Activated CD4-positive, alpha-beta T cell treated with anti-CD3 and anti-CD28 coated beads for 1 hour (primary cell): ENCODE measurements around the gene MFSD6.

Source experiments
- DNase-seq: peaks from one replicate; pipeline ENCODE4 v3.0.0-alpha.2; 2020

MFSD6 gene

DNA sequence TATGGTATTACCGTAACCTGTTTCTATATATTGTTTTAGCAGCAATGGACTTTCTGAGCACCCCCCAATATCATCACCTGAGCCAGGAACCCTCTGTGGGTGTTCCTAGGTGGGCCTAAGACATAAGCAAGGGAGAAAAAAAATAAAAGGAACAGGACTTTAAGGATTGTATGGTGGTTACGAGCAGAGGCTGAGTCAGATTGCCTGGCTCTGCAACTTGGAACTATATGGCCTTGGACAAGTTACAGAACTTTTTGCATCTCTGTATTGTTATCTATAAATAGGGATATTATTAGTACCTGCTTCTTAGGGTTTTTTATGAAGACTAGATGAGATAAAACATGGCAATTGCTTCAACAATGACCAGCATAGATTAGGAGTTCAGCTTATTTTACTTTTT is 34.9 kb downstream of the MFSD6 start:
- DNase-seq = no peak

DNA sequence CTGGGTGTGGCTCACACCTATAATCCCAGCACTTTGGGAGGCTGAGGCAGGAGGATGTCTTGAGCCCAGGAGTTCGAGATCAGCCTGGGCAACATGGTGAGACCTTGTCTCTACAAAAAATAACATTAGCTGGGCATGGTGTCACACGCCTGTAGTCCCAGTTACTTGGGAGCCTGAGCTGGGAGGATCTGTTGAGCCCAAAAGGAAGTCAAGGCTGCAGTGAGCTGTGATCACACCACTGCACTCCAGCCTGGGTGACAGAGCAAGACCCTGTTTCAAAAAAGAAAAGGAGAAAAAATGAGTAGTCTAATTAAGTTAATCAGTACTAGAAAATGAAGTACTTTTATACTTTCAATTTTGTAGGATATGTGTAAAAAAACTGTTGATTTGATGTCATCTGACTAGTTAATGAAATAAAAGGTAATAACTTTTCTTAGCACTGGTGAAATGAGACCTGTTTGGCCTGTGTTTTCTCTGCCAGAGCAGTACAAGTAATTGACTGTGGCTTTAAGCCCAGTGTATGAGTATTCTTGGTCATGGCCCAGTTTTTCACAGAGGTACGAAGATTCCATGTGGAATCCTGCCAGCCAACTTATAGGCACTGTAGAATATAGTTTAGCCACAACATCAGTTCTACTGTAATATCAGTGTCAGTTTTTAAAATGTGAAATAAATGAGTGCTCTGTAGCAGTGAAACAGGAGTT is 35.8 kb downstream of the MFSD6 start:
- no peak for DNase-seq

GRCh38 chr2:190444976-190445375 is 36.8 kb downstream of the MFSD6 start:
- DNase-seq = no peak

DNA sequence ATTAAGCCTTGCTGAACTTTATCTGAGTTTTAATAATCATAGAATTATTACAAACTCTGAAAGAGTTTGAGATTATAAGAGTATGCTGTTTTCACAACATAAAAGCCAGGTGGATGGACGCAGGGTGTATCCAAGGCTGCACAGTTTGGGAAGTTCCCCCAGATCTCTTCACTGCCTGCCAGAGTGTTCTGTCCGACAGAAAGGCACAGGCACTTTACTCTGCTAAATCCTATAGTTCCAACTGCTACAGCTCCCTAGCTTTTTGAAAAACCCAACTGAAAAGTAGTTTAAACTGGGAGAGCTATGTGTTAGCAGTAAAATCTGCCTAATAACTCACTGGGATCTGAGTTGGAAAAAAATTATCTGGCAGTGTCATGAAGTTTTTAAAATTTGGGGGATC is 38.0 kb downstream of the MFSD6 start:
- no peak for DNase-seq

GRCh38 chr2:190446750-190447516 is 38.8 kb downstream of the MFSD6 start:
- DNase-seq = no peak

- no peak for DNase-seq
Measured at GRCh38 chr2:190447766-190448165, 39.6 kb downstream of the MFSD6 start.

DNA sequence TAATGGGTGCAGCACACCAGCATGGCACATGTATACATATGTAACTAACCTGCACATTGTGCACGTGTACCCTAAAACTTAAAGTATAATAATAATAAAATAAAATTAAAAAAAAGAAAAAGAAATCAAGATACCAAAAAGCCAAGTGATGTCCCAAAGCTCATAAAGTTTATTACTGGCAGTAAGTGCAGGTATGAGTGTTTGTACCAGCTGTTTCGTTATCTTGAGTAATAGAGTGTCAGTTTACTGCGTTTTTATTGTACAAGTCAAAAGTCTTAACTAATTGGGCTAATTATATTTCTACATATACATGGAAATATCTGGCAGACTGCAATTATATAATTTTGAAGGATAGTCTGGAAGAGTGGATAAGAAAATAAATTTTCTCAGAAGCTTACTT is 41.8 kb downstream of the MFSD6 start:
- no peak for DNase-seq

- no peak for DNase-seq
Measured at GRCh38 chr2:190450363-190450762, 42.2 kb downstream of the MFSD6 start.

GRCh38 chr2:190451561-190452176 is 43.5 kb downstream of the MFSD6 start:
- no peak for DNase-seq

DNA sequence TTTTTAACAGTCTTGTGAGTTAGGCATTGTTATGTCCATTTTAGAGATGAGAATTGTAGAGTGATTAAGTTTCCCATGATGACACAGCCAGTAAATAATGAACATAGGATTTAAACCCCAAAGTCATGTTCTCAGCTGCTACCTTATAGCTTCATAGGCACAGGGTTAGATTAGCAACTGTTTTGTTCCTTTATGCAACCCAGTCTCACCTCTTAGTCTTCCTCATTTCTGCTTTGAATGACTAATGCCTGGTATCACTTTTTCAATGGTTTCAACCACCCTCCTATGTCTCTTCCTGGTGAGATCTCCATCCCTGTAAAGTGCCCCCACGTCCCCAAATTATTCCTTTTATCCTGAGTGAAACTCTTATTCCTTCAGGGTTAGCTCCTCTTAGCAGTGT is 44.3 kb downstream of the MFSD6 start:
- no peak for DNase-seq

- no peak for DNase-seq
Measured at GRCh38 chr2:190454795-190455194, 46.6 kb downstream of the MFSD6 start.

- DNase-seq = no peak
Measured at GRCh38 chr2:190455358-190456095, 47.4 kb downstream of the MFSD6 start.

DNA sequence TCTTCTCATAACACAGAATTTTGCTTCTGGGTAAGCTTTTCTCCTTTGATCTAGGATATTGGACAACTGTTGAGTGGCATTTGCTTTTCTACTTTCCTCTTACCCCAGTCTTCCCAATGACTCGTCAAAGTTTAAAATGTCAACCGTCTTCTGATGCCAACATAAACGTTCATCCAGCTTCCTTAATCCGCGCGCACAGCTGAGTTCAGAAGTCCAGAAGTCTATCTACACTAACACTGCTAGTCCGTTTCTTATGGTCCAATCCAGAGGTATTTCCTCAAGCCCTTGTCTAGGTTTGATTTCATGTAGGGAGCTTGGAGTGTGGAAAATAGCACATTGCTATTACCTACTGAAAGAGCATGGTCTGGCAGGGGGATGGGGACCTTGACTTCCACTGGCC is 48.7 kb downstream of the MFSD6 start:
- DNase-seq = no peak

GRCh38 chr2:190457256-190457655 is 49.1 kb downstream of the MFSD6 start:
- no peak for DNase-seq

DNA sequence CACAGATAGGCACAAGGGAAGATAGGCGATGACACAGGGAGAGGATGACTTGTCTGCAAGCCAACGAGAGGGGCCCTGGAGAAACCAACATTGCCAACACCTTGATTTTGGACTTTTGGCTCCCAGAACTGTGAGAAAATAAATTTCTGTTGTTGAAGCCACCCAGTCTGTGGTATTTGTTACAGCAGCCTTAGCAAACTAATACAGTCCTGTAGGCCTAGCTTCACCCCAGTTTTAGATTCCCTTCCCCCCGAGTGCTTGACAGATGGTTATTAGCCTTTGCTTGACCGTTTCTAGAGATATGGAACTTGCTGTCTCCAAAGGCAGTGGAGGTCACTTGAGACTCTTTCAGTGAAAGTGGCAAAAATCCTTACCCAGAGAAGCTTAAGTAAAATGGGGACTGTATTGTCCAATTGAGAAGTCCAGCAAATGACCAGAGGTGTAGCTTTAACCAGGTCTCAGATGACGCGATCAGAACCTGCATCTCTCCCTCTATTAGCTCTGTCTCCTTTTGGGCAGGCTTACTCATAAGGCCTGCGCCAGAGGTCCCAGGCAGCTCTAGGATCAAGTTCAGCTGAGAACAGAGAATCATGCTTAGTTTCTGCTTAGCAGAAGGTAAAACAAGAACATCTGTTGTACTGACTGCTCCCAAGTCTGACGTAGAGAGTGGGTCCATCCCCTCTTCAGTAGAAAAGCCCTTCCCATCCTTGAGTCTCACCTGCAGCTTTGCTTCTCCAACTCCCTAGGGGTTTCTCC is 50.4 kb downstream of the MFSD6 start:
- no peak for DNase-seq

- DNase-seq = no peak
Measured at GRCh38 chr2:190459881-190460280, 51.7 kb downstream of the MFSD6 start.

- DNase-seq = no peak
Measured at GRCh38 chr2:190460487-190460886, 52.3 kb downstream of the MFSD6 start.

- no peak for DNase-seq
Measured at GRCh38 chr2:190462181-190462580, 54.0 kb downstream of the MFSD6 start.

DNA sequence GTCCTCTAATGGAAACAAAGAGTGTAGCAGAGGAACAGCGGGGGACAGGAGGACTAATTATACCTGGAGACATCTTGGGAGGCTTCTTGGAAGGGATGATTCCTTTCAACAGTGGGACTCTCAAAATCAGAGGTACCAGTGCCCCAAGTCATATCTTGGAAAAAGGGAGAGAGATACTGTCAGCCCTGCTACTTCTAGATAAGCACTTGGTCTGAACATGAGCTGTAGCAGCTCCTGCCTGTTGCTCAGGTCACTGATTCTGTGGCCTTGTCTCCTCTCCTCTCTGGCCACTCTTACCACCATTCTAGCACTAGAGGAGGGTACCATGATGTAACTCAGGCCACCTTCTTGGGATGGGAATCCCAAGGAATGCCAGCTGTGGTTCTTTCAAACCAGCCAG is 54.5 kb downstream of the MFSD6 start:
- DNase-seq = no peak

- no peak for DNase-seq
Measured at GRCh38 chr2:190465060-190465459, 56.9 kb downstream of the MFSD6 start.

- no peak for DNase-seq
Measured at GRCh38 chr2:190466819-190467446, 58.8 kb downstream of the MFSD6 start.

- DNase-seq = no peak
Measured at GRCh38 chr2:190467575-190468083, 59.5 kb downstream of the MFSD6 start.
